T-helper 22 cell (primary cell): ENCODE results near the gene PLEKHG4.

Experiments used
- DNase-seq: peaks from one replicate; pipeline ENCODE4 v3.0.0-alpha.2; 2020; ENCODE audit warnings: low read depth

The PLEKHG4 gene

DNA sequence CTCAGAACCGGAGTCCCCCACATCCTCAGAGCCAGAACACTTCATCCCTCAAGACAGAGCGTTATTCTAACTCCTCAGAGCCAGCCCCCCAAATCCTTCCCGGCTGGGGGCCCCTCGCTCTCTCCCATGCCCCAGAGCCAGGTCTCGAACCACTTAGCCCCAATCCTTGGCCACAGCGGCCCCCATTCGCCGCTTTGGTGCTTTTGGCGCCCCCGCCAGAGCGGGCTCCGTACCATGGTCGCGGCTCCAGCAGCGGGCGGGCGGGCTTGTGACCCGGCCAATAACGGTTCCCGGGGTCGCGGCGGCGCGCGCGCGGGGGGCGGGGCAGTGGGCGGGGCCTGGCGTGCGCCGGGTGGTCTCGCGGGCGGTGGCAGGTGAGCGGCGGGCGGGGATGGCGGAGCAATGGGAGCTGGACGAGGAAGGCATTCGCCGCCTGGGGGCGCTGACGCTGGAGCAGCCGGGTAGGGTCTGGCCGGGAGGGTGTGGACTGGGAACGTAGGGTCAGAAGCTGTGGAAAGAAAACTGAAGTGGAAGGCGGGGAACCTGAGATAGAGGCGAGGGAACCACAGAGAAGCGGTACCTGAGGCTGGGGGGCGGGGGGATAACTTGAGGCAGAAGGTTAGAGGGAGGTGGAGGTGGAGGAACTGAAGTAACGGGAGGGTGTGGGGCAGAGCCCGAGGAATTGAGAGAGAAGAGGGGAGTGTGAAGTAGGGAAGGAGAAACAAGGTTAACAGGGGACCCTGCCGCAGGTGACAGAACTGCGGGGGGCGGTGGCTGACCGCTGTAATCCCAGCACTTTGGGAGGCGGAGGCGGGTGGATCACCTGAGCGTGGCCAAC lies 47.4 kb downstream of the PLEKHG4 start, which contains the start of the genes KCTD19 and LRRC36:
Gene KCTD19, minus strand, starts transcription at position 270 of the 838 bp plus-strand sequence. Its CDS starts 34 bp downstream, at position 236.
Gene LRRC36, plus strand, starts transcription at position 344 of the 838 bp plus-strand sequence. Its CDS starts 48 bp downstream, at position 392.
- DNase-seq = no peak

GRCh38 chr16:67327743-67328142 lies 48.4 kb downstream of the PLEKHG4 start:
- DNase-seq = no peak

DNA sequence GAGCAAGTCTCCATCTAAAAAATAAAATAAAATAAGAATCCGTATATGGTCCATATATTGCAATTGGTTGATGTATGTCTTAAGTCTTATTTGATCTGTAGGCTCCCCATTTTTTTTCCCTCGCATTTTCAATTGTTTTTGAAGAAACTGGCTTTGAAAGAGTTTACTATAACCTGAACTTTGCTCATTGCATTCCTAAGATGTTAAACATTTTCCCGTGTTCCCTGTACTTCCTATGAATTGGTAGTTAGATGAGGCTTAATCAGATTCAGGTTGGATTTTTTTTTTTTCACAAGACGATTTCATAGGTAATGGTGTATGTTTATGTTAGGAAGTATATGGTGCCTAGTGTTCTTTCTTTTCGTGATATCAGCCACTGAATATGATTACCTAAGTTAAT lies 50.6 kb downstream of the PLEKHG4 start:
- DNase-seq = no peak

DNA sequence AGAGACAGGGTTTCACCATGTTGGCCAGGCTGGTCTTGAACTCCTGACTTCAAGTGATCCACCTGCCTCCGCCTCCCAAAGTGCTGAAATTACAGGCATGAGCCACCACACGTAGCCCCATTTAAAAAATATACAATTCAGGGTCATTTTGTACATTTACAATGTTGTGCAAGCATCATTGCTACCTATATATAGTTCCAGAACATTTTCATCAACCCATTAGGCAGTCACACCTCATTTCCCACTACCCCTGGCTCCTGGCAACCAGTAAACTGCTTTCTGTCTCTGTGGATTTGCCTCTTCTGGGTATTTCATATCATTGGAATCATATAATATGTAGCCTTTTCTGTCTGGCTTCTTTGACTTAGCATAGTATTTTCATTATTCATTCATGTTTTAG lies 54.0 kb downstream of the PLEKHG4 start:
- DNase-seq = no peak

DNA sequence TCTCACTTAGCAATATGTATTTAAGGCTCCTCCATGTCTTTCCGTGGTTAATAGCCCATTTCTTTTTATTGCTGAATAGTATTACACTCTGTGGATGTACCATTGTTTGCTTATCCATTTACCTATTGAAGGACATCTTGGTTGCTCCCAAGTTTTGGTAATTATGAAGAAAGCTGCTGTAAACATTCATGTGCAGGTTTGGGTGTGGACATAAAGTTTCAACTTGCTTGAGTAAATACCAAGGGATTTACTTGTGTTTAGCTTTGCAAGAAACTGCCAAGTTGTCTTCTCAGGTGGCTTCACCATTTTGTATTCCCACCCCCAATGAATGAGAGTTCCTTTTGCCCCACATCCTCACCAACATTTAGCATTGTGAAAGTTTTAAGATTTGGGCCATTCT lies 56.8 kb downstream of the PLEKHG4 start:
- no peak for DNase-seq

- DNase-seq = no peak
Observed at GRCh38 chr16:67336648-67337047, 57.3 kb downstream of the PLEKHG4 start.
